K562 (cell line): ENCODE results near the gene SRP9. TPM values are rescaled to one million over a fixed set of nuclear protein-coding genes. Genes with fewer than 3 reads are reported as not detected.

Experiments
- C11orf30 ChIP-seq: fragments of 450-650 bp; IDR thresholded peaks from 2 replicates; pipeline ENCODE4 v1.6.1; 2016; ENCODE audit warnings: low read depth, mild to moderate bottlenecking
- CBX8 ChIP-seq: fragments of 200-600 bp; sonication (generic); IDR thresholded peaks from 2 replicates; pipeline ENCODE4 v1.6.1; 2012; ENCODE audit warnings: borderline replicate concordance, mixed run types, low read depth, mild to moderate bottlenecking, moderate library complexity, mixed read lengths, low read length, control low read depth, inconsistent platforms; ENCODE audit not compliant: poor library complexity, severe bottlenecking; ENCODE audit errors: extremely low read depth
- DPF2 ChIP-seq: fragments of 450-650 bp; IDR thresholded peaks from 2 replicates; pipeline ENCODE4 v1.6.1; 2016
- ERF ChIP-seq: fragments of 450-650 bp; formaldehyde crosslinking; IDR thresholded peaks from 2 replicates; pipeline ENCODE4 v1.4.0; 2020; ENCODE audit warnings: mild to moderate bottlenecking, mixed read lengths
- HDAC2 ChIP-seq: fragments of 450-650 bp; IDR thresholded peaks from 2 replicates; pipeline ENCODE4 v1.6.1; 2016; ENCODE audit warnings: mild to moderate bottlenecking
- HES1 ChIP-seq: fragments of 450-650 bp; IDR thresholded peaks from 2 replicates; pipeline ENCODE4 v1.6.1; 2016; ENCODE audit warnings: low read depth, mild to moderate bottlenecking, moderate library complexity
- MEF2D ChIP-seq: conservative IDR thresholded peaks from 2 replicates; pipeline ENCODE4 v1.6.1; 2016; ENCODE audit warnings: low read depth, missing genetic modification characterization, missing compliant biosample characterization
- NFIC ChIP-seq: fragments of 450-650 bp; IDR thresholded peaks from 2 replicates; pipeline ENCODE4 v1.6.1; 2017; ENCODE audit warnings: mild to moderate bottlenecking, inconsistent platforms
- RFX5 ChIP-seq: IDR thresholded peaks from 2 replicates; pipeline ENCODE4 v1.6.1; 2011; ENCODE audit warnings: low read depth, mild to moderate bottlenecking, improper control_type of control experiment, low read length
- SMC3 ChIP-seq: conservative IDR thresholded peaks from 2 replicates; pipeline ENCODE4 v1.6.1; 2011; ENCODE audit warnings: low read depth, low read length, improper control_type of control experiment; ENCODE audit not compliant: insufficient read depth
- TBP ChIP-seq: optimal IDR thresholded peaks from 2 replicates; pipeline ENCODE3; 2011; ENCODE audit warnings: low read depth, low read length, improper control_type of control experiment
- TRIM24 ChIP-seq, 2 experiments: fragments of 450-650 bp; IDR thresholded peaks; 2 replicates each; pipeline ENCODE4 v1.6.1; 2016
- ZNF586 ChIP-seq: fragments of 450-650 bp; formaldehyde crosslinking; conservative IDR thresholded peaks from 2 replicates; pipeline ENCODE4 v1.4.0; 2020; ENCODE audit warnings: mild to moderate bottlenecking, moderate library complexity
- ZNF766 ChIP-seq: fragments of 200-800 bp; sonication (Bioruptor generic); conservative IDR thresholded peaks from 2 replicates; pipeline ENCODE4 v1.6.1; 2016; ENCODE audit warnings: missing genetic modification characterization, missing compliant biosample characterization
- polyA plus RNA-seq, 8 experiments: library from polyadenylated mRNA; depleted of rRNA in 4 of 8; stranded (reverse) in 5 of 8; unstranded in 3 of 8; fragments of >200 nt; fragmentation: Nextera tagmentation in 2 of 8; fragmentation: Illumina TruSeq in 1 of 8; extraction: Ambion mirVana in 2 of 8; extraction: Trizol in 1 of 8; gene quantifications; 2 replicates each; pipeline versions ENCODE4 v1.2.1 to v1.2.3, GENCODE V29; 2011 to 2014; ENCODE audit warnings: inconsistent platforms in 1 of 8, missing spikeins in 1 of 8
- total RNA-seq, 7 experiments: library from RNA; depleted of rRNA in 6 of 7; stranded (reverse); fragments of >200 nt in 6 of 7; fragmentation: Illumina TruSeq in 2 of 7; extraction: Trizol in 2 of 7; gene quantifications; 2 replicates each; pipeline versions ENCODE4 v1.2.1 to v1.2.3, GENCODE V29; 2011 to 2021; ENCODE audit warnings: low replicate concordance in 1 of 7
- TF ChIP-seq, protein P1 (sequence below): fragments of 250-450 bp; sonication (Bioruptor Pico); IDR thresholded peaks from 2 replicates; pipeline ENCODE4 v1.5.1; 2021; ENCODE audit warnings: mild to moderate bottlenecking
- TF ChIP-seq, protein P2 (sequence below): fragments of 450-650 bp; IDR thresholded peaks from 2 replicates; pipeline ENCODE4 v1.6.1; 2016; ENCODE audit warnings: missing biosample characterization, missing genetic modification characterization
- TF ChIP-seq, protein P3 (sequence below): sonication (generic); formaldehyde crosslinking; IDR thresholded peaks from 2 replicates; pipeline ENCODE4 v1.5.0; 2020; ENCODE audit warnings: missing genetic modification reagents
- TF ChIP-seq, protein P4 (sequence below), 2 experiments: fragments of 450-650 bp in 1 of 2; sonication (generic) in 1 of 2; formaldehyde crosslinking in 1 of 2; IDR thresholded peaks in 1 of 2; conservative IDR thresholded peaks in 1 of 2; 2 replicates each; pipeline versions ENCODE4 v1.6.1 to v1.8.1; 2016 to 2023; ENCODE audit warnings: mild to moderate bottlenecking in 2 of 2, moderate library complexity in 2 of 2, inconsistent platforms in 1 of 2, missing genetic modification reagents in 1 of 2
- TF ChIP-seq, protein P5 (sequence below): fragments of 250-450 bp; sonication (Bioruptor Pico); IDR thresholded peaks from 2 replicates; pipeline ENCODE4 v1.8.0; 2022; ENCODE audit warnings: moderate library complexity, mild to moderate bottlenecking, inconsistent platforms
- TF ChIP-seq, protein P6 (sequence below): fragments of 450-650 bp; IDR thresholded peaks from one replicate; pipeline ENCODE4 v1.6.1; 2018; ENCODE audit warnings: mild to moderate bottlenecking, moderate library complexity; ENCODE audit not compliant: partially characterized antibody

SRP9 gene
- total and polyA plus RNA-seq, 9 of the 15 experiments (the other 6 are each of a cell fraction or from before 2014, with no cell fraction given): 273 to 1,892 (median 668) TPM

- TF ChIP-seq, protein P1, sequence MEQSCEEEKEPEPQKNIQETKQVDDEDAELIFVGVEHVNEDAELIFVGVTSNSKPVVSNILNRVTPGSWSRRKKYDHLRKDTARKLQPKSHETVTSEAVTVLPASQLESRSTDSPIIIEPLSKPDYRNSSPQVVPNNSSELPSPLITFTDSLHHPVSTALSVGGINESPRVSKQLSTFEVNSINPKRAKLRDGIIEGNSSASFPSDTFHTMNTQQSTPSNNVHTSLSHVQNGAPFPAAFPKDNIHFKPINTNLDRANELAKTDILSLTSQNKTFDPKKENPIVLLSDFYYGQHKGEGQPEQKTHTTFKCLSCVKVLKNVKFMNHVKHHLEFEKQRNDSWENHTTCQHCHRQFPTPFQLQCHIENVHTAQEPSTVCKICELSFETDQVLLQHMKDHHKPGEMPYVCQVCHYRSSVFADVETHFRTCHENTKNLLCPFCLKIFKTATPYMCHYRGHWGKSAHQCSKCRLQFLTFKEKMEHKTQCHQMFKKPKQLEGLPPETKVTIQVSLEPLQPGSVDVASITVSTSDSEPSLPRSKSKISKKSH (CRISPR knock-in tag): no peak
- TF ChIP-seq ZNF586 (no peak), SMC3 (no peak), HES1 (no peak), CBX8 (no peak), TRIM24 (IDR thresholded peaks at IDR 0.05) (0 out of 4 replicates have a peak, but pooled peaks of 1 of the 2 experiments have one; percentile 30), ZNF766 (CRISPR knock-in tag) (peak; percentile 75; the same call in 1 of the 2 replicates), DPF2 (peak; percentile 63), HDAC2 (peak; percentile 49; the same call in 1 of the 2 replicates), TBP (no peak), RFX5 (no peak), MEF2D (tag) (0 out of 2 replicates have a peak, but pooled peaks have one; percentile 52), ERF (CRISPR knock-in tag) (no peak), C11orf30 (peak; percentile 93), NFIC (0 out of 2 replicates have a peak, but pooled peaks have one; percentile 6)
- TF ChIP-seq, protein P2, sequence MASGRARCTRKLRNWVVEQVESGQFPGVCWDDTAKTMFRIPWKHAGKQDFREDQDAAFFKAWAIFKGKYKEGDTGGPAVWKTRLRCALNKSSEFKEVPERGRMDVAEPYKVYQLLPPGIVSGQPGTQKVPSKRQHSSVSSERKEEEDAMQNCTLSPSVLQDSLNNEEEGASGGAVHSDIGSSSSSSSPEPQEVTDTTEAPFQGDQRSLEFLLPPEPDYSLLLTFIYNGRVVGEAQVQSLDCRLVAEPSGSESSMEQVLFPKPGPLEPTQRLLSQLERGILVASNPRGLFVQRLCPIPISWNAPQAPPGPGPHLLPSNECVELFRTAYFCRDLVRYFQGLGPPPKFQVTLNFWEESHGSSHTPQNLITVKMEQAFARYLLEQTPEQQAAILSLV (tag): 0 out of 2 replicates have a peak, but pooled peaks have one; percentile 41
- TF ChIP-seq, protein P3, sequence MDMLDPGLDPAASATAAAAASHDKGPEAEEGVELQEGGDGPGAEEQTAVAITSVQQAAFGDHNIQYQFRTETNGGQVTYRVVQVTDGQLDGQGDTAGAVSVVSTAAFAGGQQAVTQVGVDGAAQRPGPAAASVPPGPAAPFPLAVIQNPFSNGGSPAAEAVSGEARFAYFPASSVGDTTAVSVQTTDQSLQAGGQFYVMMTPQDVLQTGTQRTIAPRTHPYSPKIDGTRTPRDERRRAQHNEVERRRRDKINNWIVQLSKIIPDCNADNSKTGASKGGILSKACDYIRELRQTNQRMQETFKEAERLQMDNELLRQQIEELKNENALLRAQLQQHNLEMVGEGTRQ (CRISPR knock-in tag): no peak
- TF ChIP-seq, protein P4, sequence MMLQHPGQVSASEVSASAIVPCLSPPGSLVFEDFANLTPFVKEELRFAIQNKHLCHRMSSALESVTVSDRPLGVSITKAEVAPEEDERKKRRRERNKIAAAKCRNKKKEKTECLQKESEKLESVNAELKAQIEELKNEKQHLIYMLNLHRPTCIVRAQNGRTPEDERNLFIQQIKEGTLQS (IDR thresholded peaks at IDR 0.05): no peak
- TF ChIP-seq, protein P4 (CRISPR knock-in tag; conservative IDR thresholded peaks at IDR 0.05): no peak
- TF ChIP-seq, protein P5, sequence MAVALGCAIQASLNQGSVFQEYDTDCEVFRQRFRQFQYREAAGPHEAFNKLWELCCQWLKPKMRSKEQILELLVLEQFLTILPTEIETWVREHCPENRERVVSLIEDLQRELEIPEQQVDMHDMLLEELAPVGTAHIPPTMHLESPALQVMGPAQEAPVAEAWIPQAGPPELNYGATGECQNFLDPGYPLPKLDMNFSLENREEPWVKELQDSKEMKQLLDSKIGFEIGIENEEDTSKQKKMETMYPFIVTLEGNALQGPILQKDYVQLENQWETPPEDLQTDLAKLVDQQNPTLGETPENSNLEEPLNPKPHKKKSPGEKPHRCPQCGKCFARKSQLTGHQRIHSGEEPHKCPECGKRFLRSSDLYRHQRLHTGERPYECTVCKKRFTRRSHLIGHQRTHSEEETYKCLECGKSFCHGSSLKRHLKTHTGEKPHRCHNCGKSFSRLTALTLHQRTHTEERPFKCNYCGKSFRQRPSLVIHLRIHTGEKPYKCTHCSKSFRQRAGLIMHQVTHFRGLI (CRISPR knock-in tag): no peak
- TF ChIP-seq, protein P6, sequence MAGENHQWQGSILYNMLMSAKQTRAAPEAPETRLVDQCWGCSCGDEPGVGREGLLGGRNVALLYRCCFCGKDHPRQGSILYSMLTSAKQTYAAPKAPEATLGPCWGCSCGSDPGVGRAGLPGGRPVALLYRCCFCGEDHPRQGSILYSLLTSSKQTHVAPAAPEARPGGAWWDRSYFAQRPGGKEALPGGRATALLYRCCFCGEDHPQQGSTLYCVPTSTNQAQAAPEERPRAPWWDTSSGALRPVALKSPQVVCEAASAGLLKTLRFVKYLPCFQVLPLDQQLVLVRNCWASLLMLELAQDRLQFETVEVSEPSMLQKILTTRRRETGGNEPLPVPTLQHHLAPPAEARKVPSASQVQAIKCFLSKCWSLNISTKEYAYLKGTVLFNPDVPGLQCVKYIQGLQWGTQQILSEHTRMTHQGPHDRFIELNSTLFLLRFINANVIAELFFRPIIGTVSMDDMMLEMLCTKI: no peak
Measured at GRCh38 chr1:225817611-225818061, 40.0 kb downstream of the SRP9 start (continued).
